Colonic mucosa (tissue), 4 donors: ENCODE measurements around the gene SOX12. TPM values are rescaled to one million over a fixed set of nuclear protein-coding genes. Genes with fewer than 3 reads are reported as not detected.

ENCODE experiments used
- DNase-seq: peaks from one replicate; pipeline ENCODE4 v3.0.0-alpha.2; 2020
- H3K27ac ChIP-seq: fragments of 200-600 bp; one replicate; pipeline ENCODE4 v1.8.0; 2021
- H3K27me3 ChIP-seq: fragments of 200-600 bp; one replicate; pipeline ENCODE4 v1.8.0; 2021
- H3K36me3 ChIP-seq: fragments of 200-600 bp; one replicate; pipeline ENCODE4 v1.8.0; 2021
- H3K4me1 ChIP-seq: fragments of 200-600 bp; one replicate; pipeline ENCODE4 v1.8.0; 2021; ENCODE audit warnings: mild to moderate bottlenecking
- H3K4me3 ChIP-seq: fragments of 200-600 bp; one replicate; pipeline ENCODE4 v1.8.0; 2021
- H3K9ac ChIP-seq, 2 donors: one replicate each; pipeline ENCODE4 v1.7.0; 2013; ENCODE audit warnings: control low read depth in 2 of 2, low read depth in 2 of 2, low read length in 2 of 2
- H3K9me3 ChIP-seq: fragments of 200-600 bp; one replicate; pipeline ENCODE4 v1.8.0; 2021
- CTCF ChIP-seq: fragments of 200-600 bp; IDR thresholded peaks from one replicate; pipeline ENCODE4 v1.8.0; 2022; ENCODE audit warnings: antibody characterized with exemption, mild to moderate bottlenecking
- intact Hi-C: fragments of 100-400 bp; cut with DNase I; formaldehyde crosslinking; loops from one replicate; pipeline ENCODE4 v1.14.1; 2022
- total RNA-seq, 2 donors: library from RNA; stranded (reverse); fragmentation: NEBNext Ultra II Directional in 1 of 2; extraction: Animal tissue kit (Norgen Biotek cat#: 25700) in 1 of 2; gene quantifications; one replicate each; pipeline ENCODE4 v1.2.1, GENCODE V29; 2021
- donor health status: healthy.
- donor health status: DM: no; HTN: no; CAD: no.
- donor health status: DM: no; HTN: no; CAD: no.

The SOX12 gene
- total RNA-seq, 2 donors from 2014 or later = 5.0 to 7.5 TPM

GRCh38 chr20:278607-279571, 46.5 kb upstream of the SOX12 start:
- no peak for DNase-seq
- H3K36me3 ChIP-seq = no peaks in the 10 kb centered on the region
- intact Hi-C loops = loop anchor here (10.0 kb wide), 2 partner anchors 46 to 64 kb away; partner anchors contain the start of gene SOX12

GRCh38 chr20:284172-284571, 41.2 kb upstream of the SOX12 start:
- Histone ChIP-seq H3K9ac (no peak overlapping the region), H3K4me1 (no peaks in the 10 kb centered on the region), H3K27ac (no peak overlapping the region), H3K9me3 (no peaks in the 10 kb centered on the region), H3K4me3 (no peak overlapping the region), H3K27me3 (no peaks in the 10 kb centered on the region), H3K36me3 (no peaks in the 10 kb centered on the region)
- intact Hi-C loops = no loop called here
- no peak for TF ChIP-seq CTCF
- DNase-seq = no peak

More at GRCh38 chr20:278607-279571, 46.5 kb upstream of the SOX12 start:
- H3K9me3 ChIP-seq = no peaks in the 10 kb centered on the region
- H3K27ac ChIP-seq = no peak overlapping the region
- TF ChIP-seq CTCF = no peak
- H3K4me1 ChIP-seq = no peaks in the 10 kb centered on the region
- H3K27me3 ChIP-seq = no peaks in the 10 kb centered on the region
- no peak overlapping the region for H3K9ac ChIP-seq
- no peak overlapping the region for H3K4me3 ChIP-seq

- Histone ChIP-seq H3K27me3 (no peaks in the 10 kb centered on the region), H3K27ac (no peak overlapping the region), H3K9ac (no peak overlapping the region), H3K36me3 (no peaks in the 10 kb centered on the region), H3K4me3 (no peak overlapping the region), H3K9me3 (no peaks in the 10 kb centered on the region), H3K4me1 (no peaks in the 10 kb centered on the region)
- no peak for TF ChIP-seq CTCF
- intact Hi-C loops = no loop called here
- no peak for DNase-seq
These were observed 38.8 kb upstream of the SOX12 start for GRCh38 chr20:286508-286907.

GRCh38 chr20:288956-289692, 36.2 kb upstream of the SOX12 start:
- H3K4me3 ChIP-seq = no peak overlapping the region
- no peaks in the 10 kb centered on the region for H3K36me3 ChIP-seq
- no peak overlapping the region for H3K27ac ChIP-seq
- no peaks in the 10 kb centered on the region for H3K27me3 ChIP-seq
- no peak for TF ChIP-seq CTCF
- H3K9me3 ChIP-seq = no peaks in the 10 kb centered on the region
- intact Hi-C loops = no loop called here
- H3K4me1 ChIP-seq = no peaks in the 10 kb centered on the region
- peak; percentile 68 for DNase-seq
- H3K9ac ChIP-seq = peak overlapping the region in 1 of 2 donors; percentile 84

GRCh38 chr20:289693-290083, 35.7 kb upstream of the SOX12 start:
- Histone ChIP-seq H3K4me3 (peak overlapping the region; percentile 59), H3K4me1 (no peaks in the 10 kb centered on the region), H3K36me3 (no peaks in the 10 kb centered on the region), H3K9me3 (no peaks in the 10 kb centered on the region), H3K27me3 (no peaks in the 10 kb centered on the region), H3K27ac (peak overlapping the region; percentile 53), H3K9ac (peak overlapping the region; percentile 84 to 90)
- TF ChIP-seq CTCF = no peak
- intact Hi-C loops = no loop called here
- DNase-seq = no peak
